HUES6 (cell line): ENCODE measurements around the gene PIKFYVE.

Source experiments
- H3K27ac ChIP-seq: 2 replicates; pipeline ENCODE4 v1.7.0; 2013; ENCODE audit warnings: low read depth, mild to moderate bottlenecking, low read length, inconsistent platforms
- H3K27me3 ChIP-seq: 2 replicates; pipeline ENCODE4 v1.6.1; 2013; ENCODE audit warnings: low read length; ENCODE audit not compliant: control insufficient read depth, insufficient read depth
- H3K36me3 ChIP-seq: 2 replicates; pipeline ENCODE4 v1.6.1; 2013; ENCODE audit warnings: low read length; ENCODE audit not compliant: control insufficient read depth, insufficient read depth
- H3K4me1 ChIP-seq: 2 replicates; pipeline ENCODE4 v1.6.1; 2013; ENCODE audit warnings: low read length; ENCODE audit not compliant: control insufficient read depth, insufficient read depth
- H3K4me3 ChIP-seq: 2 replicates; pipeline ENCODE4 v1.5.1; 2013; ENCODE audit warnings: low read depth, low read length
- H3K9ac ChIP-seq: one replicate; pipeline ENCODE4 v1.6.1; 2013; ENCODE audit warnings: mild to moderate bottlenecking, low read length
- H3K9me3 ChIP-seq: 2 replicates; pipeline ENCODE4 v1.6.1; 2013; ENCODE audit warnings: low read depth, low read length; ENCODE audit not compliant: control insufficient read depth, insufficient read depth

The PIKFYVE gene

DNA sequence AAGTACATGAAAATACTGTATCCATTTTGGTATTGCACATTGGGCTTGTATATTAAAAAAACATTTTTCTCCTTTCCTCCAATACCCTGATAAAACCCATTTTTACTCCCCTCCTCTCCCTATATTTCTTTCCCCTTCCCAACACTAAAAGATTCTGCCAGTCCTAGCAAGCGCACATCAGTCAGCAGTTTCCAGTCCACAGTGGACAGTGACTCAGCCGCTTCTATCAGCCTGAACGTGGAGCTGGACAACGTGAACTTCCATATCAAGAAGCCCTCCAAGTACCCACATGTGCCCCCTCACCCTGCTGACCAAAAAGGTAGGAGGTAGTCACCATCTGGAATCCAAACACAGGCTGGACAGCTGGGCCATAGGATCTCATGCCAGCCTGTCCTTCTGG is 38.6 kb downstream of the PIKFYVE start:
- Histone ChIP-seq H3K9ac (no peak overlapping the region), H3K4me3 (no peak overlapping the region), H3K9me3 (no peaks in the 10 kb centered on the region), H3K36me3 (peaks cover 85% of the 10 kb centered on the region), H3K4me1 (no peaks in the 10 kb centered on the region), H3K27ac (no peak overlapping the region), H3K27me3 (no peaks in the 10 kb centered on the region)

- Histone ChIP-seq H3K36me3 (peaks cover 76% of the 10 kb centered on the region), H3K27ac (no peak overlapping the region), H3K4me3 (no peak overlapping the region), H3K9ac (no peak overlapping the region), H3K4me1 (no peaks in the 10 kb centered on the region), H3K9me3 (no peaks in the 10 kb centered on the region), H3K27me3 (no peaks in the 10 kb centered on the region)
Measured at GRCh38 chr2:208306291-208306690, 40.2 kb downstream of the PIKFYVE start.

GRCh38 chr2:208311321-208311720 is 45.3 kb downstream of the PIKFYVE start:
- H3K36me3 ChIP-seq: peaks cover 59% of the 10 kb centered on the region
- no peak overlapping the region for H3K4me3 ChIP-seq
- no peaks in the 10 kb centered on the region for H3K9me3 ChIP-seq
- no peaks in the 10 kb centered on the region for H3K4me1 ChIP-seq
- H3K9ac ChIP-seq: no peak overlapping the region
- no peaks in the 10 kb centered on the region for H3K27me3 ChIP-seq
- H3K27ac ChIP-seq: no peak overlapping the region

- Histone ChIP-seq H3K4me1 (no peaks in the 10 kb centered on the region), H3K36me3 (peaks cover 56% of the 10 kb centered on the region), H3K27me3 (no peaks in the 10 kb centered on the region), H3K27ac (no peak overlapping the region), H3K9me3 (no peaks in the 10 kb centered on the region), H3K9ac (no peak overlapping the region), H3K4me3 (no peak overlapping the region)
Measured at GRCh38 chr2:208311954-208312353, 45.9 kb downstream of the PIKFYVE start.

DNA sequence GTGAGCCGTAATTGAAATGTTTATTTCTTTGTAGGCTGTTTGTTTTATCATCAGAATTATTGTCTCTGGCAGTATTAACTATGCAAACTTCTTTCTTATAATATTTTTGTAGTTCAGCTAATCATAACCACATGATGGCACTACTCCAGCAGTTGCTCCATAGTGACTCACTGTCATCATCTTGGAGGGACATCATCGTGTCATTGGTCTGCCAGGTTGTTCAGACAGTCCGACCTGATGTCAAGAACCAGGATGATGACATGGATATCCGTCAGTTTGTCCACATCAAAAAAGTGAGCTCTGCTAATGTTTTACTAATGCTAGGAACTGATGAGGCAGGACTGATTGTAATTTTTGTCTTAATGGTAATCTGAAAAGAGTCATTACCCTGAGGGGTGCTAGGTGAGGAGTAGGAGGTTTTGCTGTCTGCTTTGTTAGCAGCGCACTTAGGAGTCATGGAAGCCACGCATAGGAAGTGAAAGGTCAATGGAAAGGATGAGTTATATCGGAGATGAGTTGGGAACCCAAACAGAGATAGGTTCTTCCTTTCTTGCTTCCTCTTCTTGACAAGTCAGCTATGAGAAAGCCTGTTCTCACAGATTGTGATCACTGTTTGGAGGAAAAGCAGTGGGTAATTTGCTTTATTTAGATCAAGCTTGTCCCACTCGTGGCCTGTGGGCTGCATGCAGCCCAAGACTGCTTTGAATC is 49.2 kb downstream of the PIKFYVE start:
- Histone ChIP-seq H3K9ac (no peak overlapping the region), H3K27me3 (no peaks in the 10 kb centered on the region), H3K4me3 (no peak overlapping the region), H3K4me1 (no peaks in the 10 kb centered on the region), H3K9me3 (no peaks in the 10 kb centered on the region), H3K36me3 (peaks cover 61% of the 10 kb centered on the region), H3K27ac (no peak overlapping the region)

GRCh38 chr2:208318127-208318526 is 52.1 kb downstream of the PIKFYVE start:
- no peaks in the 10 kb centered on the region for H3K9me3 ChIP-seq

DNA sequence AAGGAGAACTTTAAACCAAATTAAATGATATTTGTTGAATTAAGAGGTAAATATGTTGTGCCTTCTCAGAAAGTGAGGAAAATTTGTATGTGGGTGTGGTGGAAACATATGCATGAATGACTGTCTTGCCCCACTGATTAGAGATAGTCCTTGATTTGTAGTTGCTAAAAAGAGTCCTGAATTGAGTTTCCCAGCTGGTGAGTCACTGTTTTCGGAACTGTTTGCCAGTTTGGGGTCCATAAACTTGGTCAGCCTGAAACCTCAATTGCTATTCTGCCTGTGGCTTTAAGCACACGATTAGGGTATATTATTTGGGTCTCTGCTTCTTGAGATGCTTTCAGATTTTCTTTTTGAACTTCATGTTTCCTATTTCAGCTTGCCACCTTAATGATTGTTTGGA is 53.3 kb downstream of the PIKFYVE start:
- Histone ChIP-seq H3K27ac (no peak overlapping the region), H3K27me3 (no peaks in the 10 kb centered on the region), H3K9me3 (no peaks in the 10 kb centered on the region), H3K36me3 (peaks cover 62% of the 10 kb centered on the region), H3K9ac (no peak overlapping the region), H3K4me1 (no peaks in the 10 kb centered on the region), H3K4me3 (no peak overlapping the region)

More at GRCh38 chr2:208318127-208318526, 52.1 kb downstream of the PIKFYVE start:
- Histone ChIP-seq H3K4me1 (no peaks in the 10 kb centered on the region), H3K27me3 (no peaks in the 10 kb centered on the region), H3K36me3 (peaks cover 63% of the 10 kb centered on the region), H3K4me3 (no peak overlapping the region), H3K9ac (no peak overlapping the region), H3K27ac (no peak overlapping the region)

DNA sequence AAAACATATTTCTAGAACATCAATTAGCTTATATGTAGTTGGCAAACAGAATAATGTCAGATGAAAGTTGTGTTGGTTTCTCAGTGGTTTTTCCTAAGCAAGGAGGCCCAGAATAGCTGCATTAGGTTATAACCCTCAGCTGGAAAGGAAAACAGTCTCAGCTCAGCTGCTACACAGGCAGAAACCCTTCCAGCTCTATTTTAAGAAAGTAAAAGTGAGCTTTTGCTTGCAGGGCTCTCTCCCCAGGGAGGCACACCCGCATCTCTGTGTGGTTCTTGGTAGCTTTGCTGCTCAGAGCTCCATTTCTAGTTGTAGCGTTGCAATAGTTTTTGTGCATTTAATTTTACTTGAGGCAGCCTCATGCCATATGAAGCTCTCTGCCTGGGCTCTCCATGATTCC is 54.6 kb downstream of the PIKFYVE start:
- H3K4me3 ChIP-seq: no peak overlapping the region
- no peak overlapping the region for H3K27ac ChIP-seq
- H3K9ac ChIP-seq: no peak overlapping the region
- no peaks in the 10 kb centered on the region for H3K9me3 ChIP-seq
- H3K4me1 ChIP-seq: no peaks in the 10 kb centered on the region
- no peaks in the 10 kb centered on the region for H3K27me3 ChIP-seq
- H3K36me3 ChIP-seq: peaks cover 62% of the 10 kb centered on the region

DNA sequence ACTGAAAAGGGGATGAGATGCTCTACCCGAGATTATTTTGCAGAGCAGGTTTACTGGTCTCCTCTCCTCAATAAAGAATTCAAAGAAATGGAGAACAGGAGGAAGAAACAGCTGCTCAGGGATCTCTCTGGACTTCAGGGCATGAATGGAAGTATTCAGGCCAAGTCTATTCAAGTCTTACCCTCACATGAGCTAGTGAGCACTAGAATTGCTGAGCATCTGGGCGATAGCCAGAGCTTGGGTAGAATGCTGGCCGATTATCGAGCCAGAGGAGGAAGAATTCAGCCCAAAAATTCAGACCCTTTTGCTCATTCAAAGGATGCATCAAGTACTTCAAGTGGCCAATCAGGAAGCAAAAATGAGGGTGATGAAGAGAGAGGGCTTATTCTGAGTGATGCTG is 60.0 kb downstream of the PIKFYVE start:
- H3K9ac ChIP-seq: no peak overlapping the region
- peaks cover 83% of the 10 kb centered on the region for H3K36me3 ChIP-seq
- H3K4me3 ChIP-seq: no peak overlapping the region
- H3K4me1 ChIP-seq: no peaks in the 10 kb centered on the region
- H3K27ac ChIP-seq: no peak overlapping the region
- H3K9me3 ChIP-seq: no peaks in the 10 kb centered on the region
- H3K27me3 ChIP-seq: no peaks in the 10 kb centered on the region

DNA sequence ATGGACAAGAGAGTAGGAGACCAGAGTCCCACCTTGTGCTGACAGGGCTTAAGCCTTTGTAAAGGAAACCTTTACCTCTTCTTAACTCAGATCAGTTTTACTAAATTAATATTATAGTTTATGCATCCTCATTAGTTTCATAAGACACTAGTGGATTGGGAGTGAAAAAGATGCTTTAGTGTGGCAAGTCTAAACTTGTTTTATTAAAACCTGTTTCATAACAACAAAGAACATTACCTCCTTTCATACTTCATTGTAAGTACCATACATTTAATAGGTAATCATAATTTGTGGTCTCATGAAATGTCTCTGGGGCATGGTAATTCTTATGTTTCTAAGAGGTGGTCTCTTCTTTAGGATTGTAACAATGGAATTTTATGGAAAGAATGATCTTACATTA is 63.4 kb downstream of the PIKFYVE start:
- H3K36me3 ChIP-seq: peaks cover 94% of the 10 kb centered on the region
- no peak overlapping the region for H3K4me3 ChIP-seq
- H3K9me3 ChIP-seq: no peaks in the 10 kb centered on the region
- no peak overlapping the region for H3K9ac ChIP-seq
- H3K4me1 ChIP-seq: no peaks in the 10 kb centered on the region
- no peaks in the 10 kb centered on the region for H3K27me3 ChIP-seq
- no peak overlapping the region for H3K27ac ChIP-seq

DNA sequence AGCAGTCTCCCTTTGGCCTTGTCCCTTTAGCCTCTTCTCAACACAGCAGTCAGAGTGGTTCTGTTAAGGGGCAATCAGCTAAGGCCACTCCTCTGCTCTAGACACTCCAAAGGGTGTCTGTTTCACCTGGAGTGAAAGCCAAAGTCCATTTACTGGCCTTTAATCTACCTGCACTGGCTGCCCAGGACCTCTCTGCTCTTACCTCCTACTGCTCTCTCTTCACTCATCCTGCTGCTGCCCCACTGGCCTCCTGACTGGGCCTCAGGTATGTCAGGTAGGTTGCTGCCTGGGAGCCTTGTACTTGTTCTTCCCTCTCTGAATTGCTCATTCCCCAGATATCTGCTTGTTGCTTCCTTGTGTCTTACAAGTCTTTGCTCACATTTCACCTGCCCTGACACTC is 68.2 kb downstream of the PIKFYVE start:
- Histone ChIP-seq H3K9ac (no peak overlapping the region), H3K27ac (no peak overlapping the region), H3K9me3 (no peaks in the 10 kb centered on the region), H3K4me1 (no peaks in the 10 kb centered on the region), H3K4me3 (no peak overlapping the region), H3K27me3 (no peaks in the 10 kb centered on the region), H3K36me3 (peaks cover 94% of the 10 kb centered on the region)
